A549 (cell line): ENCODE data around the gene MFF.

ENCODE experiments used
- CEBPB ChIP-seq, 2 experiments: fragments of >200 bp in 1 of 2; sonication (Bioruptor Twin) in 1 of 2; formaldehyde crosslinking in 1 of 2; IDR thresholded peaks; 2 replicates each; pipeline ENCODE4 v1.6.1; 2012 to 2016
- CTCF ChIP-seq: fragments of >200 bp; sonication (Bioruptor Twin); formaldehyde crosslinking; IDR thresholded peaks from 3 replicates; pipeline ENCODE4 v1.5.1; 2016
- JUNB ChIP-seq: fragments of >200 bp; sonication (Bioruptor Twin); formaldehyde crosslinking; IDR thresholded peaks from 2 replicates; pipeline ENCODE4 v1.6.1; 2016
- POLR2A ChIP-seq: IDR thresholded peaks from 2 replicates; pipeline ENCODE4 v1.6.1; 2012; ENCODE audit warnings: mild to moderate bottlenecking, low read length
- RFX5 ChIP-seq: fragments of 450-650 bp; IDR thresholded peaks from 2 replicates; pipeline ENCODE4 v1.7.1; 2014; ENCODE audit warnings: antibody characterized with exemption, mild to moderate bottlenecking, moderate library complexity

- TF ChIP-seq CTCF (no peak), RFX5 (no peak), POLR2A (no peak), CEBPB (IDR thresholded peaks at IDR 0.05) (no peak), JUNB (no peak)
Measured at GRCh38 chr2:227379095-227379494, 54.0 kb downstream of the MFF start, which contains the start of gene TM4SF20.
